Astrocyte of the cerebellum (primary cell): ENCODE results near the gene SLC66A2.

Source experiments
- DNase-seq: peaks from one replicate; pipeline ENCODE4 v3.0.0-alpha.2; 2011; ENCODE audit warnings: low read depth
- H3K4me3 ChIP-seq: 2 replicates; pipeline ENCODE4 v1.5.1; 2011; ENCODE audit warnings: mild to moderate bottlenecking, low read depth, low read length, moderate library complexity
- CTCF ChIP-seq: IDR thresholded peaks from 2 replicates; pipeline ENCODE4 v1.5.1; 2012; ENCODE audit warnings: low read length, low read depth, moderate library complexity, mild to moderate bottlenecking; ENCODE audit errors: missing control alignments
- in situ Hi-C: cut with HindIII; loops from 2 replicates; pipeline ENCODE4 v1.10.0; 2017; ENCODE audit warnings: low sequenced_read_pairs

SLC66A2 gene

GRCh38 chr18:79942786-79943607, 8.5 kb downstream of the SLC66A2 start:
- in situ Hi-C loops = no loop called here
- no peak overlapping the region for H3K4me3 ChIP-seq
- DNase-seq = no peak
- no peak for TF ChIP-seq CTCF

GRCh38 chr18:79942211-79942610, 9.2 kb downstream of the SLC66A2 start:
- H3K4me3 ChIP-seq = no peak overlapping the region
- DNase-seq = no peak
- TF ChIP-seq CTCF = no peak
- in situ Hi-C loops = no loop called here

- in situ Hi-C loops = no loop called here
- TF ChIP-seq CTCF = no peak
- H3K4me3 ChIP-seq = no peak overlapping the region
- DNase-seq = no peak
These were observed 9.9 kb downstream of the SLC66A2 start for GRCh38 chr18:79941473-79942119.

- no peak for TF ChIP-seq CTCF
- in situ Hi-C loops = no loop called here
- DNase-seq = no peak
- no peak overlapping the region for H3K4me3 ChIP-seq
These were observed 10.5 kb downstream of the SLC66A2 start for GRCh38 chr18:79940814-79941472.

GRCh38 chr18:79940126-79940813, 11.2 kb downstream of the SLC66A2 start:
- in situ Hi-C loops = no loop called here
- H3K4me3 ChIP-seq = no peak overlapping the region
- TF ChIP-seq CTCF = no peak
- no peak for DNase-seq

- DNase-seq = no peak
- no peak overlapping the region for H3K4me3 ChIP-seq
- in situ Hi-C loops = no loop called here
- TF ChIP-seq CTCF = no peak
These were observed 12.4 kb downstream of the SLC66A2 start for GRCh38 chr18:79939096-79939495.
